Fibroblast of the aortic adventitia (primary cell): ENCODE results near the gene RPP25L. TPM values are rescaled to one million over a fixed set of nuclear protein-coding genes. Genes with fewer than 3 reads are reported as not detected.

Source experiments
- DNase-seq: peaks from one replicate; pipeline ENCODE4 v3.0.0-alpha.2; 2010; ENCODE audit warnings: low read depth
- H3K4me3 ChIP-seq: 2 replicates; pipeline ENCODE4 v1.5.1; 2011; ENCODE audit warnings: low read depth, mild to moderate bottlenecking, control low read depth, low read length, moderate library complexity
- total RNA-seq: library from RNA; depleted of rRNA; stranded (reverse); fragments of >200 nt; gene quantifications from 2 replicates; pipeline ENCODE4 v1.2.3, GENCODE V29; 2012; ENCODE audit warnings: low replicate concordance
- TF ChIP-seq, protein P1 (sequence below): IDR thresholded peaks from 2 replicates; pipeline ENCODE4 v1.5.1; 2011; ENCODE audit warnings: mild to moderate bottlenecking, low read length, control low read depth, inconsistent platforms; ENCODE audit not compliant: insufficient read depth

RPP25L gene
- total RNA-seq, 1 donor, result 9.6 TPM

DNA sequence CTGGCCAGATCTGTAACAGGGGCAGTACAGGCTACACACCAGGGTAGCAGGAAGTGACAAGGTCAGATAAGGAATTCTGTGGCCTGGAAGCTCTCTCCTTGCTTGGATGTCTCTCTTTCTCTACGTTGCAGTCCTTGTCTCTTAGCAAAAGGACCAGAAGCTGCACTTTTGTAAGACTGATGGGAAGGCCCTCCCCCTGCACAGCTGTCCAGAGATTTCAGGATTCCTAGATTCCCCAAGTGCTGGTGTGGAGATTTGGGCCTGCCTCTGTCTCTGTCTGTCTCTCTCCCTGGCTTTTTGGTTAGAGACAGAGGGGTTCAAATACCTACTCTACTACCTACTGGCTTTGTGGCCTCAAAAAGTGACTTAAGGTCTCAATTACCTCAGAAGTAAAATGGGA is 12.4 kb downstream of the RPP25L start:
- TF ChIP-seq, protein P1, sequence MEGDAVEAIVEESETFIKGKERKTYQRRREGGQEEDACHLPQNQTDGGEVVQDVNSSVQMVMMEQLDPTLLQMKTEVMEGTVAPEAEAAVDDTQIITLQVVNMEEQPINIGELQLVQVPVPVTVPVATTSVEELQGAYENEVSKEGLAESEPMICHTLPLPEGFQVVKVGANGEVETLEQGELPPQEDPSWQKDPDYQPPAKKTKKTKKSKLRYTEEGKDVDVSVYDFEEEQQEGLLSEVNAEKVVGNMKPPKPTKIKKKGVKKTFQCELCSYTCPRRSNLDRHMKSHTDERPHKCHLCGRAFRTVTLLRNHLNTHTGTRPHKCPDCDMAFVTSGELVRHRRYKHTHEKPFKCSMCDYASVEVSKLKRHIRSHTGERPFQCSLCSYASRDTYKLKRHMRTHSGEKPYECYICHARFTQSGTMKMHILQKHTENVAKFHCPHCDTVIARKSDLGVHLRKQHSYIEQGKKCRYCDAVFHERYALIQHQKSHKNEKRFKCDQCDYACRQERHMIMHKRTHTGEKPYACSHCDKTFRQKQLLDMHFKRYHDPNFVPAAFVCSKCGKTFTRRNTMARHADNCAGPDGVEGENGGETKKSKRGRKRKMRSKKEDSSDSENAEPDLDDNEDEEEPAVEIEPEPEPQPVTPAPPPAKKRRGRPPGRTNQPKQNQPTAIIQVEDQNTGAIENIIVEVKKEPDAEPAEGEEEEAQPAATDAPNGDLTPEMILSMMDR, result no peak
- H3K4me3 ChIP-seq, result no peak overlapping the region
- no peak for DNase-seq

DNA sequence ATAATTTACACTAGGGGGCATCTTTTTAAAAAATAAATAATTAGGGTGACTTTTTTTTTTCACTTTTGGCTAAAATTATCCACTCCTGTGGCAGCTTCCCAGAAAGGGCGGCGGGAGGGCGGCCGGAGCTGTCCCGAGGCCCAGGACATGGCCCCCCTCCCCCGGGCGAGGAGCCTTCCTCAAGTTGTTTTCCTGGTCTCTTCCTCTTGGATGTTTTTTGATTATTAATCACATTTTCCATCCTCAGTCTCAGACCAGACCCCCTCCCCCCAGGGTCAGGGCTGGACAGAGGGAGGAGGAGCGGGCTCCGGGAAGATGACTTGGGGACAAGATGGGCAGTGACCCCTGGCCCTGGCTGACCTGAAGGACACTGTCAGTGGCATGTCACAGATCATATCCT is 17.7 kb downstream of the RPP25L start:
- no peak for DNase-seq
- TF ChIP-seq, protein P1, result no peak
- H3K4me3 ChIP-seq, result no peak overlapping the region

DNA sequence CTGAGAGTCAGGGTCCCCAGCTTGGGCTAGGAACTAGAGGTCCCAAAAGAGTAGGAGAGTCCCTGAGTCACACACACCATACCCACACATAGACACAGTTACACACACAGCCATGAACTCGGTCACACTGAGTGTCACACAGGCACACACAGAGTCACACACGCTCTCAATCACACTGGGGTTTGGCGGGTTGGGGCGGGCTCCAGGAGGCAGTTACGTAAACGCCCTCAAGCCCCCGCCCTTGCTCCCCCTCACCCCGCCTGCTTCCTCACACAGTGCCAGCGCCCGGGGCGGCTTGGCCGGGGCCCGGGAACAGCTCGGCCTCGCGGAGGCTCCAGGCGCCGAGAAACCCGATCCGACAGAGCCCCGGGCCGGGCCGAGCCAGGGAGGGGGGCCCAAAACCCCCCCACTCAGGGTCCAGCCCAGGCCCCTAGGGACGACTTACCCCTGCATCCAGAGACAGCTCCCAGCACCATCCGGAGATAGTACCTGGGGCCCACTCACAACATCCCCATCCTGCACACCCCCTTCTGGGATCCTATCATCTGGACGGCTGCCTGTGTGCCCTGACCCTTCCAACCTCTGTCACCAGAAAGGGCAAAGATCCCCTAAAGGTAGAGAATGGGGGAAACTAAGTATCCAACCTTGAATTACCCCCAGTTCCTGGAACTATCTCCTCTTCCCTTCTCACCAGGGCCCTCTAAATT is 18.8 kb downstream of the RPP25L start:
- TF ChIP-seq, protein P1, result no peak
- no peak overlapping the region for H3K4me3 ChIP-seq
- peak; percentile 18 for DNase-seq

DNA sequence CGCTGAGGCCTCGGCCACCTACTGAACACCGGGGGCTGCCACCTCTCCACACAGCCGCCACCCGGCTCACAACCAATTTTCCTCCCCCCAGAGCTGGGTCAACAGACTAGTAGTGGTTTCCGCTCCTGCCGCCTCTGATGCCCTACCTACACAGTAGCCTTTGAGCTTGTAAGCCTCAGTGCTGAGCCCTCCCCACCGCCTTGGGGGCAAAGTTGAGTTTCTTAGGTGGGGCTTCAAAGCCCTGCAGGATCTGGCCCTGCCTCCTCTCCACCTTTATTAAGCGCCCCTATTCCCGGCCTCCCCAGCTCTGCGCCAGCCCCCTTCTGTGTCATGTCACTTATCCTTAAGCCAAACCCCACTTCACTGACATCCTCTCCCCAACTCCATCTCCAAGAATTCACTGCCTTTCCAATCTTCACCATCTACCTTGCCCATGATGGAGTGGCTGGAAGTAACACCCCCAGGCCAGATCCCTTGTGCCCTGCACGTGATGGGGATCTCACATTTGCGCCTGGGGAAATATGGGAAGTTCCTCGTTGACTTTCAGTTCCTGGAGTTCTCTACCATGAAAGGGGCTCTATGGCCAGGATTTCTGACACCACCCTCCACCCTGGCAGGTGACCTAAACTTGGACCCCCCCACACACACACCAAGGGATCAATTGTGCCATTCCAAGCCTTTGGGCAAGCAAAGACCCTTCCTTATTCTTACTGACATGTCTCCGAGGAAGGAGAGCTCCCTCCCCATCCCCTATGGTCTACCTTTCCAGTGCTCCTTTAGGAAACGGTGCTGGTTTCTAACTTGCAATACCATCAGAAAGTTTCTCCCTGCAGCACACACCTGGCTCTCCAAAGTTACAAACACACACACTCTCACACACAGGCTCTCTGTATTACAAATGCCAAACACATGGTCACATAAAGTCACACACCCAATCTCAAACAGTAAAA is 19.7 kb downstream of the RPP25L start:
- TF ChIP-seq, protein P1, result no peak
- no peak overlapping the region for H3K4me3 ChIP-seq
- DNase-seq, result no peak

DNA sequence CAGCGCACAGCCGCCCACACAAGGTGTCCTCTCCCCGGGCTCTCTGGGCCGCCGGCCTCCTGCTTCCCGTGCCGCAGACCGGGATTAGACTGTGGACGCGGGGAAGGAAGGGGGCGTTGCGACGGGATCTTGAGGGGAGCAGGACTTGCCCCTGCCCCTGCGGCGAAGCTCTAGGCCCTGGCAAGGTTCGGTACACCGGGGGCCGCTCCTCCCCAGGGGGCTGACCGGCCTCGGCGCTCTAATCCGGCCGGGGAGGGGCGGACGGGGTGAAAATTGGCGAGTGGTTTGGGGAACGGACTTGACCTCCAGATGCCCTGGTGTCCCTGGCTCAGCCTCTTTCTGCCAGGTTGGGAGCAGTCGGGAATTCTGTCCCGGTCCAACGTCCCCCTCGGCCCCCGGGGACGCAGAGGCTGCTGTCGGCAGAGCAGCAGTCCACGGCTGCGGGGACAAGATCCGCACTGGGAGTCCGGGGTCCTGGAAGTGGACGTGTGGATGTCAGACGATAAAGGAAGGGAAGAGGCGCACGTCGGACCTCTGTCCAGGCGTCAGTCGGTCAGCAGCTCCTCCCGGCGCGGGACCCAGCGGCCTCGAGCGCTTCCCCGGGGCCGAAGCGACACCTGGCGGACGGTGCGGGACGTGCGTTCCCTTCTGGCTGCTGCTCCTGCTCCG is 20.5 kb downstream of the RPP25L start:
- peak; percentile 68 for DNase-seq
- TF ChIP-seq, protein P1, result peak; percentile 85
- H3K4me3 ChIP-seq, result no peak overlapping the region

DNA sequence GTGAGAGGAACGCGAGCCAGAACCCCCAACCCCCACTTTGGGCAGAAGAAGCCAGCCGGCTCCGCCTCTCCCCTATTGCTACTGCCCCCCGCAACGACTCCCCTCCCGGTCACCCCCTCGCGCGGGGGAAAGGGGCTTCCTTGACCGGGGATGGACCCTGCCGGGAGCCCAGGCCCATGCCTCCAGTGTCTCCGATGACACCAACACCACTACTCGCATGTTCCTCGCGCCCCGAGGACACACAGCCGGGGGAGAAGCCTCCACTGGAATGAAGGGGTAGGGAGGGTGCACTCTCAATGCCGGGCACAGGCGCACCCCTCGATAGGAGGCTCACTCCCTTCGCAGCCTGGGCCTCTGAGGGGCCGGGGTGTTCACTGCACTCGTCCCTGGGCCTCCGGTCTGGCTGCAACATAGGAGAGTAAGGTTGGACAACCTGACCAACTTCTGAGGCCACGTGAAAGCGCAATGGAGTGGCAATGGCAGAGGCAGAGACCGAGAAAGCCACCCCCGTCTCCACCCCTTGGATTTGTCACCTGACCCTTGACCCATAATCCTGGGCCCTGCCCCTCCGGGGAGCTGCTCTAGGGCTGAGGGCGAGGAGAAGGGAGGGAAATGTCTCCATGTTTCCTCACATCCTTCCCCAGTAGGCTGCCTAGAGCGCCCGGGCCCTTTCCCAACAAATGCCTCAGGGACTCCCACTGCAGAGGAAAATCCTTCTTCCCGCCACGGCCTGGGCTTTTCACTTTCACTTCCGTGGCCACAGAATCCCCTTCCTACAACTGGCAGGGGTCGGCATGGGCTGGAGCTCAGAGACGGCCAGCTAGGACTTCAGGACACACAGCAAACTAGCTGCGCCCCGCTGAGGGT is 21.3 kb downstream of the RPP25L start:
- H3K4me3 ChIP-seq, result no peak overlapping the region
- TF ChIP-seq, protein P1, result no peak
- DNase-seq, result no peak
